Measurements from ENCODE around the gene CCDC51.

DNA sequence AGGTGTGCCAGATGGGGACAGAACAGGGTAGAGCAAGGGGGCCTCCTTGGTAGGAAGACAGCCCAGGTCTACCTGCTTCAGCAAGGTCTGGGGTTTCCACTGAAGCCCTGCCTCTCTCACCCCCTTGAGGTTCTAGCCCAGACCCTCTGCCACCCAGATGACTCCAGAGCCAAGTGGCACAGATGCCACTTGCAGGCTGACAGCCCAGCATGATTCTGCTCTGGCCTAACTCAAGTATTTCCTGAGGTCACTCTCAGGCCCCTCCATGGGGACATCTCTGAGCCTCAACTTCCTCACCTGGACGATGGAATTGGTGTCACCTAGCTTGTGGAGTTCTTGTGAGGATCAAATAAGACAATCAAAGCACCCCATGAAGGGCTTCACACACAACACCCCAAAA, 33.9 kb downstream of the CCDC51 start:
- no peak for TF ChIP-seq POLR2AphosphoS5 (IDR thresholded peaks at IDR 0.05; ENCODE audit: low read depth, low read length)
- TF ChIP-seq TAF1 (IDR thresholded peaks at IDR 0.05; ENCODE audit: borderline replicate concordance, low read depth, low read length): no peak
- no peak for TF ChIP-seq POLR2A (IDR thresholded peaks at IDR 0.05; ENCODE audit: low read depth, low read length)
